Activated T-helper 1 cell treated with Interleukin-2 at 50 U/mL for 16 hours (primary cell): Measurements from ENCODE around the gene NCAPD2.
"Not testable (repeated sequence)": the region's sequence is repeated elsewhere in the genome, so short reads cannot be mapped to it uniquely, and the experiment has no call there.

Experiments
- DNase-seq: peaks from one replicate; pipeline ENCODE4 v3.0.0-alpha.2; 2020; ENCODE audit warnings: low read depth

Gene NCAPD2

GRCh38 chr12:6548966-6549683 lies 55.2 kb downstream of the NCAPD2 start:
- DNase-seq = no peak

- no peak for DNase-seq
These were observed 55.8 kb downstream of the NCAPD2 start for GRCh38 chr12:6549684-6550151.

- no peak for DNase-seq
These were observed 56.6 kb downstream of the NCAPD2 start for GRCh38 chr12:6550294-6551062.

- no peak for DNase-seq
These were observed 57.2 kb downstream of the NCAPD2 start for GRCh38 chr12:6551063-6551461.

GRCh38 chr12:6551496-6552139 lies 57.7 kb downstream of the NCAPD2 start:
- DNase-seq = no peak

GRCh38 chr12:6552140-6552551 lies 58.2 kb downstream of the NCAPD2 start:
- DNase-seq = no peak

- DNase-seq = no peak
These were observed 59.4 kb downstream of the NCAPD2 start for GRCh38 chr12:6553051-6553868.

GRCh38 chr12:6554168-6555017 lies 60.5 kb downstream of the NCAPD2 start:
- DNase-seq = no peak

- no peak for DNase-seq
These were observed 61.3 kb downstream of the NCAPD2 start for GRCh38 chr12:6555018-6555691.

- not testable (repeated sequence) for DNase-seq
These were observed 62.6 kb downstream of the NCAPD2 start for GRCh38 chr12:6556496-6556817.

- no peak for DNase-seq
These were observed 63.0 kb downstream of the NCAPD2 start for GRCh38 chr12:6556857-6557256.

- not testable (repeated sequence) for DNase-seq
These were observed 64.3 kb downstream of the NCAPD2 start for GRCh38 chr12:6558014-6558760.

GRCh38 chr12:6559500-6559899 lies 65.6 kb downstream of the NCAPD2 start:
- no peak for DNase-seq

- DNase-seq = no peak
These were observed 66.8 kb downstream of the NCAPD2 start for GRCh38 chr12:6560501-6561205.

GRCh38 chr12:6562881-6563280 lies 69.0 kb downstream of the NCAPD2 start:
- no peak for DNase-seq

- DNase-seq = peak; percentile 41
These were observed 69.6 kb downstream of the NCAPD2 start for GRCh38 chr12:6563448-6564050.

- DNase-seq = no peak
These were observed 73.3 kb downstream of the NCAPD2 start for GRCh38 chr12:6567112-6567670.

- no peak for DNase-seq
These were observed 75.4 kb downstream of the NCAPD2 start for GRCh38 chr12:6569312-6569711.
